ENCODE results near the gene PTPRU. TPM values are rescaled to one million over a fixed set of nuclear protein-coding genes. Genes with fewer than 3 reads are reported as not detected.

Gene PTPRU
- not detected for total RNA-seq
- not detected for polyA plus RNA-seq

DNA sequence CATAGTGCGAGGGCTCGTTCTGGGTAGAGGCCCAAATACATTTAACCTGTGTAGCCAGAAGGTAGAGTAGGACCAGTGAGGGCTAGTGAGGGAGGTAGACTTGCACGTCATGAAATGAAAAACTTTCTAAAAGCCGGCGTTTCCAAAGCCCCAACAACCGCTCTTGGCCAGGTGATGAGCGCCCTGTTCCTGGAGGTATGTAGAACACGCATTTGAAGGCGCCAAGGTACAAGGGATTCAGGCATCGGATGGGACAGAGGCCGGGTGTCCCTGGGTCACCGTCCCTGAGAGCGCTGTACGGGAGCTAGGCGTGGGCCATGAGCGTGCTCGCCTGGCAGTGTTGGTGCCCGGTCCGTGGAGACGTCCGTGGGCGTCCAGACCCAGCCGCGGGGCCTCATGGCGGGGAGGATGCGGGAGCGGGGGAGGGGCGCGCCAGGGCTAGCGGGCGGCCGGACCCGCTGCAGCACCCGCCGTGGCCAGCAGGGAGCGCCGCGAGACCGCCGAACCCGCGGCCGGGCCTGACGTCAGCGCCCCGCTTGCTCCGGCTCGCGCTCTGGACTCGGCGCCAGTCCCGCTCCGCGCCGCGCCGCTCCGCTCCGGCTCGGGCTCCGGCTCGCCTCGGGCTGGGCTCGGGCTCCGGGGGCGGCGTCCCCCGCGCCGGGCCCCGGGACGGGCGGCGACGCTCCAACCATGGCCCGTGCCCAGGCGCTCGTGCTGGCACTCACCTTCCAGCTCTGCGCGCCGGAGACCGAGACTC, at the start of gene PTPRU:
Gene PTPRU (plus strand): TSS at position 568 of the 757 bp plus-strand sequence. CDS start 123 bp downstream, at position 691.
- H3K4me3 ChIP-seq (ENCODE audit: low read depth, low read length) = peak within 1 kb of the TSS; percentile 64

DNA sequence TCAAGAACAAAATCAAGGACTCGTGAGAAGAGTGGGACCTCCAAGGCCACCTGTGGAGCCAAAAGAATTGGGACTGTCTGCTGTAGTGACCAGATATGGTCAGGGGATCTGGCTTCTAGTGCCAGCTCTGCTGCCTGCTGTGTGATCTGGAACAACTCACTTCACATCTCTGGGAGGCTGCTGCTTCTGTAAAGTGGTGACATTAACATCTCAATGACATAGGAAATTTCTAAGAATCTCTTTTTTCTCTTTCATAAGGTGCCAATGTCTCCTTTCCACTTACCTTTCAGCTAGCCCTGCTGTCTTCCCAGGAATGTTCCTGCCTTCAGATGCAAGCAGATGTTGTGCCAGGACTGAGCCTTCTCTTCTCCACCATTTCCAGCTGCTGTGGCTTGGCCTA, 49.6 kb upstream of the PTPRU start:
- H3K4me1 ChIP-seq (ENCODE audit: control insufficient read depth, insufficient read depth, low read length, poor library complexity, severe bottlenecking) = peaks cover 5% of the 10 kb centered on the region
- peak overlapping the region in 1 of 4 donors; percentile 3 for H3K4me3 Mint-ChIP-seq
- no peak overlapping the region for H3K4me3 ChIP-seq (ENCODE audit: low read depth, low read length)
- no peak overlapping the region for H3K27ac Mint-ChIP-seq
- no peaks in the 10 kb centered on the region for H3K9me3 Mint-ChIP-seq
- H3K36me3 ChIP-seq (ENCODE audit: control insufficient read depth, insufficient read depth, low read length) = no peaks in the 10 kb centered on the region
- H3K27ac ChIP-seq (ENCODE audit: insufficient read depth, low read length, poor library complexity, severe bottlenecking) = no peak overlapping the region
- ATAC-seq (ENCODE audit: low read depth in 2 of 2) = no peak
- H3K27me3 ChIP-seq (ENCODE audit: control insufficient read depth, insufficient read depth, low read length) = no peaks in the 10 kb centered on the region
- H3K36me3 Mint-ChIP-seq = peaks cover 4% of the 10 kb centered on the region
- H3K9me3 ChIP-seq (ENCODE audit: control insufficient read depth in 2 of 2, low read length in 2 of 2) = no peaks in the 10 kb centered on the region
- DNase-seq = no peak
- H3K4me1 Mint-ChIP-seq = peaks cover 3 to 13% (median 7%) of the 10 kb centered on the region in 4 donors
- H3K27me3 Mint-ChIP-seq = no peaks in the 10 kb centered on the region

More for the DNA sequence above, at the start of gene PTPRU:
- Mint-ChIP-seq H3K4me3 (peak within 1 kb of the TSS; percentile 84 to 91 (median 87)), H3K4me1 (peaks cover 6 to 26% (median 18%) of the 10 kb centered on the region in 4 donors), H3K36me3 (no peaks in the 10 kb centered on the region), H3K9me3 (peaks cover 0 to 3% (median 0%) of the 10 kb centered on the region in 7 donors), H3K27ac (peak within 1 kb of the TSS; percentile 42 to 91 (median 83)), H3K27me3 (peaks cover 49% of the 10 kb centered on the region)
- Histone ChIP-seq H3K27ac (ENCODE audit: insufficient read depth, low read length, poor library complexity, severe bottlenecking) (no peak within 1 kb of the TSS), H3K27me3 (ENCODE audit: control insufficient read depth, insufficient read depth, low read length) (peaks cover 17% of the 10 kb centered on the region), H3K9me3 (ENCODE audit: control insufficient read depth in 2 of 2, low read length in 2 of 2) (no peaks in the 10 kb centered on the region), H3K36me3 (ENCODE audit: control insufficient read depth, insufficient read depth, low read length) (no peaks in the 10 kb centered on the region), H3K4me1 (ENCODE audit: control insufficient read depth, insufficient read depth, low read length, poor library complexity, severe bottlenecking) (peaks cover 27% of the 10 kb centered on the region)
- ATAC-seq (ENCODE audit: low read depth in 2 of 2) (peak; percentile 82 to 83), DNase-seq (peak; percentile 62 to 77 (median 63))

DNA sequence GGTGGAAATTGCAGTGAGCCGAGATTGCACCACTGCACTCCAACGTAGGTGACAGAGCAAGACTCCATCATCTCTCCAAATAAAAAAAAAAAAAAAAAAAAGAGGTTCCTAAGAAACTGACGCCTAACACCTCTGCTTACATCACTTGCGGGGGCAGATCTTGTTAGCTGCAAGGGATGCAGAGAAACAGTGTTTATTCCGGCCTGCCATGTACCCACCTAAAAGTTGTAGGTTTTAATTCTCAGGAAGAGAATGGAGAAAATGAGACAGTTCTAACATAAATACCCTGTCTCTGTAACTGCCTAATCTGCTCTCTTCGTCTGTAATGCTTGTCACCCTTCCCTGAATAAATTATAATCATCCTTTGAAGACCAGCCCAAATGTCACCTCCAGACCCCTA, 45.6 kb upstream of the PTPRU start:
- no peak overlapping the region for H3K27ac Mint-ChIP-seq
- Histone ChIP-seq H3K36me3 (ENCODE audit: control insufficient read depth, insufficient read depth, low read length) (no peaks in the 10 kb centered on the region), H3K4me3 (ENCODE audit: low read depth, low read length) (no peak overlapping the region), H3K4me1 (ENCODE audit: control insufficient read depth, insufficient read depth, low read length, poor library complexity, severe bottlenecking) (no peaks in the 10 kb centered on the region), H3K27me3 (ENCODE audit: control insufficient read depth, insufficient read depth, low read length) (no peaks in the 10 kb centered on the region), H3K9me3 (ENCODE audit: control insufficient read depth in 2 of 2, low read length in 2 of 2) (no peaks in the 10 kb centered on the region), H3K27ac (ENCODE audit: insufficient read depth, low read length, poor library complexity, severe bottlenecking) (no peak overlapping the region)
- no peaks in the 10 kb centered on the region for H3K9me3 Mint-ChIP-seq
- peaks cover 18% of the 10 kb centered on the region for H3K36me3 Mint-ChIP-seq
- no peaks in the 10 kb centered on the region for H3K27me3 Mint-ChIP-seq
- DNase-seq = no peak
- H3K4me3 Mint-ChIP-seq = no peak overlapping the region
- peaks cover 0 to 4% (median 0%) of the 10 kb centered on the region in 4 donors for H3K4me1 Mint-ChIP-seq
- ATAC-seq (ENCODE audit: low read depth in 2 of 2) = no peak

DNA sequence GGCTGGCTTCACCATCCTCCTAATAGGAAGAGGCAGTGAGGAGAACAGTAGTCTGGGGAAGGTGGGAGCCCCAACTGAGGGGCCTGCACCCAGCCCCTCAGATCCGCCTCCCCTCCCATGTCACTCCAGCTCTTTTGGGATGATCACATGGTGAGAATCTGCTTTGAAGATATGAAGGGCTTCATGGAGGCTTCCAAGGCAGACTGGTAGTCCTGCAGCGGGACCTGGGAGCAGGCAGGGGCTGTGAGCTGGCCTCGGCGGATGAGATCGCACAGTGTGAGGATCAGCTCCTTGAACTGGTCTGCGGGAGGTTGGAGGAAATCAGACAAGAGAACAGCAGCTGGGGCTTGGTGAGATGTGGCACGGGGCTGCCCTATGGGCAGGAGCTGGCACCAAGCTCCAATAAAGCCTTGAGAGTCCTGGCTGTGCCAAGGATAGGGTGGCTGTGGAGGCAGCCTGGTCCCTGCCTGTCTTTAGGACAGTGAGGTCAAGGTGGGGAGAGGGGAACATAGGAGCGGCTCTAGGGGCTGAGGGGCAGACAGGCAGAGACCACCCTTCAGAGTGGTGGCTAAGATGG, 42.4 kb upstream of the PTPRU start:
- ATAC-seq (ENCODE audit: low read depth in 2 of 2) (no peak), DNase-seq (no peak)
- H3K27ac ChIP-seq (ENCODE audit: insufficient read depth, low read length, poor library complexity, severe bottlenecking) = no peak overlapping the region
- H3K9me3 ChIP-seq (ENCODE audit: control insufficient read depth in 2 of 2, low read length in 2 of 2) = no peaks in the 10 kb centered on the region
- Mint-ChIP-seq H3K36me3 (peaks cover 18% of the 10 kb centered on the region), H3K4me1 (peaks cover 0 to 2% (median 0%) of the 10 kb centered on the region in 4 donors), H3K4me3 (no peak overlapping the region), H3K9me3 (no peaks in the 10 kb centered on the region), H3K27me3 (no peaks in the 10 kb centered on the region), H3K27ac (peak overlapping the region in 1 of 3 donors; percentile 83)
- no peak overlapping the region for H3K4me3 ChIP-seq (ENCODE audit: low read depth, low read length)
- H3K4me1 ChIP-seq (ENCODE audit: control insufficient read depth, insufficient read depth, low read length, poor library complexity, severe bottlenecking) = no peaks in the 10 kb centered on the region
- no peaks in the 10 kb centered on the region for H3K36me3 ChIP-seq (ENCODE audit: control insufficient read depth, insufficient read depth, low read length)
- H3K27me3 ChIP-seq (ENCODE audit: control insufficient read depth, insufficient read depth, low read length) = no peaks in the 10 kb centered on the region

DNA sequence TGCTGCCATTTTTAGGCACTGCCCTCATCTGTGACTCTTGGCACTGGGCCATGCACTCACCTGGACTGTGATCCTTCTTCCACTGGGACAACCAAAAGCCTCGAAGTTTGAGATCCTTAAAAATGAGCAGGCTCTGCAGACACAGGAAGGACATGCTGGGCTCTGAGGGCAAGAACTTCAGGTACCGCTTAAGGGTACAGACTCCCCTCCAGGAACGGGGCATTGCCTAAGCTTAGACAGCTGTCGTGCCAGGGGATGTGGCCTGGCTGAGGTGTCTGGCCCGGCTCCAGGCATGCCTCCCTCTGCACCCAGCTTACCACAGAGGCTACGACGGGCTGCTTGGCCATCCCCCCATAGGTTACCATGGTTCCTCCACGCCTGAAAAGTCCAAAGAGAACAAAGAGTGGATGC, 40.4 kb upstream of the PTPRU start:
- H3K27ac Mint-ChIP-seq = no peak overlapping the region
- no peaks in the 10 kb centered on the region for H3K9me3 ChIP-seq (ENCODE audit: control insufficient read depth in 2 of 2, low read length in 2 of 2)
- H3K27ac ChIP-seq (ENCODE audit: insufficient read depth, low read length, poor library complexity, severe bottlenecking) = no peak overlapping the region
- no peak overlapping the region for H3K4me3 Mint-ChIP-seq
- no peak overlapping the region for H3K4me3 ChIP-seq (ENCODE audit: low read depth, low read length)
- H3K36me3 Mint-ChIP-seq = peaks cover 23% of the 10 kb centered on the region
- no peaks in the 10 kb centered on the region for H3K4me1 ChIP-seq (ENCODE audit: control insufficient read depth, insufficient read depth, low read length, poor library complexity, severe bottlenecking)
- H3K27me3 Mint-ChIP-seq = no peaks in the 10 kb centered on the region
- no peaks in the 10 kb centered on the region for H3K27me3 ChIP-seq (ENCODE audit: control insufficient read depth, insufficient read depth, low read length)
- H3K36me3 ChIP-seq (ENCODE audit: control insufficient read depth, insufficient read depth, low read length) = peaks cover under 1% of the 10 kb centered on the region
- DNase-seq = no peak
- H3K4me1 Mint-ChIP-seq = peaks cover 0 to 2% (median 0%) of the 10 kb centered on the region in 4 donors
- H3K9me3 Mint-ChIP-seq = no peaks in the 10 kb centered on the region
- no peak for ATAC-seq (ENCODE audit: low read depth in 2 of 2)

DNA sequence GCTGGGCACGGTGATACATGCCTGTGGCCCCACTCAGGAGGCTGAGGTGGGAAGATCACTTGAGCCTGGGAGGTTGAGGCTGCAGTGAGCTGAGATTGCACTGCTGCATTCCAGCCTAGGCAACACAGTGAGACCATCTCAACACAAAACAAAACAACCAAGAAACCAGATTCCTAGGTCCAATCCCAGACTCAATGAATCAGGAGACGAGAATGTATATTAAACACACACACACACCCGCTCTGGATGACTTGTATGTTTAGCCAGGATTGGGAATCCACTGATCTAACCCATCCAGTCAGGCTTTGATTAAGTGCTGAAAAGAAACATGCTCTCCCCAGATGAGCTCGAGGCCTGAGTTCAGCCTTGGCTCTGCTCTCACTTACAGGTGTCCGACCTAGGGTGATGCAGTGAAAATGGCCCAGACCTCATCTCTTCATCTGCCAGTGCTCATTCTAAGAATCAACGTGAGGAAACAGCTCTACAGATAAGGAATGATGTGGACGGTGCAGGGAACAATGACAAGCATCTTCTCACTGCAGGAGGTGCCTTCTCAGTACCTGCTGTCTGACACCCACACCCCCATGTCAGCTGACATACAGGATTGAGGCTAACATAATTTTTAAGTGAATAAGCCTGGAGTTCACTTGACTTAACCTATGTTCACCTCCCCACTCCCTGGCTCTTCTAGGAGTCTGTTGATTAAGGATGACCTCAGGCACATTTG, 39.3 kb upstream of the PTPRU start:
- Mint-ChIP-seq H3K27ac (peak overlapping the region in 1 of 3 donors; percentile 81), H3K9me3 (no peaks in the 10 kb centered on the region), H3K4me3 (no peak overlapping the region), H3K27me3 (no peaks in the 10 kb centered on the region), H3K4me1 (peaks cover 0 to 2% (median 0%) of the 10 kb centered on the region in 4 donors), H3K36me3 (peaks cover 22% of the 10 kb centered on the region)
- Histone ChIP-seq H3K36me3 (ENCODE audit: control insufficient read depth, insufficient read depth, low read length) (peaks cover 7% of the 10 kb centered on the region), H3K27ac (ENCODE audit: insufficient read depth, low read length, poor library complexity, severe bottlenecking) (no peak overlapping the region), H3K4me3 (ENCODE audit: low read depth, low read length) (no peak overlapping the region), H3K27me3 (ENCODE audit: control insufficient read depth, insufficient read depth, low read length) (no peaks in the 10 kb centered on the region), H3K9me3 (ENCODE audit: control insufficient read depth in 2 of 2, low read length in 2 of 2) (no peaks in the 10 kb centered on the region), H3K4me1 (ENCODE audit: control insufficient read depth, insufficient read depth, low read length, poor library complexity, severe bottlenecking) (no peaks in the 10 kb centered on the region)
- ATAC-seq (ENCODE audit: low read depth in 2 of 2) (no peak), DNase-seq (no peak)

DNA sequence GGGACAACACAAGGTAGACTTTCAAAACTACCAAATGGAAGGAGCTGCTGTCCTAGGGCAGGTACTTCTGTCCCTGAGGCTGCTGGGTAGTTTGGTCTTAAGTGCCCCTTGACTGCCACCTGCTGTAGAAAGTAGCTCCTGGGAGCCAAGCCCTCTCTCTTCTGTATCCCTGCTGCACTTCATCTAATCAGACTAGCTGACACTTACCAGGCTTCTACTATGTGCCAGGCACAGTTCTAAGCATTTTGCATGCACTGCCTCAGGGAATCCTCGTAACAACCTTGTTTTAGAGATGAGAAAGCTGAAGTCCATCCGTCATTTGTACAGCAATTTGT, 38.8 kb upstream of the PTPRU start:
- ATAC-seq (ENCODE audit: low read depth in 2 of 2) = peak; percentile 66 to 85
- peak overlapping the region in 1 of 3 donors; percentile 55 for H3K27ac Mint-ChIP-seq

More for the DNA sequence above, 38.8 kb upstream of the PTPRU start:
- peaks cover 0 to 2% (median under 1%) of the 10 kb centered on the region in 4 donors for H3K4me1 Mint-ChIP-seq
- Histone ChIP-seq H3K9me3 (ENCODE audit: control insufficient read depth in 2 of 2, low read length in 2 of 2) (no peaks in the 10 kb centered on the region), H3K27me3 (ENCODE audit: control insufficient read depth, insufficient read depth, low read length) (no peaks in the 10 kb centered on the region), H3K4me3 (ENCODE audit: low read depth, low read length) (no peak overlapping the region), H3K27ac (ENCODE audit: insufficient read depth, low read length, poor library complexity, severe bottlenecking) (no peak overlapping the region), H3K4me1 (ENCODE audit: control insufficient read depth, insufficient read depth, low read length, poor library complexity, severe bottlenecking) (no peaks in the 10 kb centered on the region), H3K36me3 (ENCODE audit: control insufficient read depth, insufficient read depth, low read length) (peaks cover 7% of the 10 kb centered on the region)
- peaks cover 22% of the 10 kb centered on the region for H3K36me3 Mint-ChIP-seq
- H3K27me3 Mint-ChIP-seq = no peaks in the 10 kb centered on the region
- no peaks in the 10 kb centered on the region for H3K9me3 Mint-ChIP-seq
- peak in 2 of 3 donors; percentile 41 to 80 for DNase-seq
- H3K4me3 Mint-ChIP-seq = no peak overlapping the region
